DOHH2 (cell line): ENCODE measurements around the gene BIN1.

Source experiments
- H3F3A ChIP-seq: fragments of 200-600 bp; sonication (generic), shearing (Covaris generic); 2 replicates; pipeline ENCODE4 v1.6.0; 2016; ENCODE audit warnings: antibody characterized with exemption, mild to moderate bottlenecking; ENCODE audit not compliant: control insufficient read depth, insufficient read depth
- H3K27ac ChIP-seq: fragments of 200-600 bp; sonication (generic); 2 replicates; pipeline ENCODE4 v1.5.1; 2014; ENCODE audit warnings: low read depth, mild to moderate bottlenecking, low read length, moderate library complexity
- H3K27me3 ChIP-seq: fragments of 200-600 bp; sonication (generic); 2 replicates; pipeline ENCODE4 v1.6.1; 2014; ENCODE audit warnings: mild to moderate bottlenecking, low read length, mixed read lengths; ENCODE audit not compliant: control insufficient read depth
- H3K36me3 ChIP-seq: fragments of 200-600 bp; sonication (generic); 2 replicates; pipeline ENCODE4 v1.6.1; 2014; ENCODE audit warnings: mild to moderate bottlenecking, low read length, moderate library complexity, mixed read lengths; ENCODE audit not compliant: control insufficient read depth
- H3K4me1 ChIP-seq: fragments of 200-600 bp; sonication (generic); 2 replicates; pipeline ENCODE4 v1.6.1; 2014; ENCODE audit warnings: mild to moderate bottlenecking, low read length, mixed read lengths; ENCODE audit not compliant: control insufficient read depth
- H3K4me2 ChIP-seq: fragments of 200-600 bp; sonication (generic); 2 replicates; pipeline ENCODE4 v1.6.0; 2014; ENCODE audit warnings: mild to moderate bottlenecking, low read length, moderate library complexity
- H3K4me3 ChIP-seq: fragments of 200-600 bp; sonication (generic); 2 replicates; pipeline ENCODE4 v1.5.1; 2014; ENCODE audit warnings: mild to moderate bottlenecking, low read length, mixed read lengths
- H3K79me2 ChIP-seq: fragments of 200-600 bp; sonication (generic); 2 replicates; pipeline ENCODE4 v1.6.1; 2014; ENCODE audit warnings: mild to moderate bottlenecking, low read length, mixed read lengths; ENCODE audit not compliant: control insufficient read depth
- H3K9me2 ChIP-seq: fragments of 200-600 bp; sonication (generic); replicated peaks from 2 replicates; pipeline ENCODE4 v1.6.1; 2014; ENCODE audit warnings: mild to moderate bottlenecking, low read length, mixed read lengths; ENCODE audit not compliant: control insufficient read depth
- H3K9me3 ChIP-seq: fragments of 200-600 bp; sonication (generic); 2 replicates; pipeline ENCODE4 v1.6.1; 2014; ENCODE audit warnings: antibody characterized with exemption, low read length, mixed read lengths; ENCODE audit not compliant: control insufficient read depth, insufficient read depth
- H4K20me1 ChIP-seq: fragments of 200-600 bp; sonication (generic); 2 replicates; pipeline ENCODE4 v1.6.0; 2014; ENCODE audit warnings: low read depth, mild to moderate bottlenecking, antibody characterized with exemption, low read length, moderate library complexity; ENCODE audit not compliant: control insufficient read depth, insufficient read depth
- CTCF ChIP-seq: fragments of 200-600 bp; sonication (generic); IDR thresholded peaks from one replicate; pipeline ENCODE4 v1.5.1; 2014; ENCODE audit warnings: antibody characterized with exemption, mild to moderate bottlenecking, low read depth, low read length; ENCODE audit not compliant: poor library complexity, severe bottlenecking
- EZH2phosphoT487 ChIP-seq: fragments of 200-600 bp; sonication (generic); IDR thresholded peaks from 2 replicates; pipeline ENCODE4 v1.6.1; 2017; ENCODE audit warnings: borderline replicate concordance, mild to moderate bottlenecking, antibody characterized with exemption, low read length, moderate library complexity, mixed read lengths

The BIN1 gene

GRCh38 chr2:127065299-127065939 is 41.5 kb downstream of the BIN1 start:
- Histone ChIP-seq H3K9me2 (no peaks in the 10 kb centered on the region), H3F3A (no peaks in the 10 kb centered on the region), H3K36me3 (no peaks in the 10 kb centered on the region), H3K4me2 (no peak overlapping the region), H3K4me1 (no peaks in the 10 kb centered on the region), H3K79me2 (no peaks in the 10 kb centered on the region), H3K4me3 (no peak overlapping the region), H4K20me1 (no peaks in the 10 kb centered on the region), H3K27ac (no peak overlapping the region), H3K9me3 (no peaks in the 10 kb centered on the region), H3K27me3 (no peaks in the 10 kb centered on the region)
- TF ChIP-seq CTCF (no peak), EZH2phosphoT487 (no peak)

GRCh38 chr2:127064642-127065250 is 42.2 kb downstream of the BIN1 start:
- Histone ChIP-seq H3F3A (no peaks in the 10 kb centered on the region), H3K4me2 (no peak overlapping the region), H3K9me2 (no peaks in the 10 kb centered on the region), H3K9me3 (no peaks in the 10 kb centered on the region), H3K4me1 (no peaks in the 10 kb centered on the region), H3K27ac (no peak overlapping the region), H4K20me1 (no peaks in the 10 kb centered on the region), H3K36me3 (no peaks in the 10 kb centered on the region), H3K4me3 (no peak overlapping the region), H3K27me3 (no peaks in the 10 kb centered on the region), H3K79me2 (no peaks in the 10 kb centered on the region)
- TF ChIP-seq EZH2phosphoT487 (no peak), CTCF (no peak)

- H3K79me2 ChIP-seq: no peaks in the 10 kb centered on the region
- H3K4me1 ChIP-seq: no peaks in the 10 kb centered on the region
- H3K4me3 ChIP-seq: no peak overlapping the region
- no peaks in the 10 kb centered on the region for H3K9me2 ChIP-seq
- no peaks in the 10 kb centered on the region for H3F3A ChIP-seq
- TF ChIP-seq EZH2phosphoT487: no peak
- no peak for TF ChIP-seq CTCF
- H3K36me3 ChIP-seq: no peaks in the 10 kb centered on the region
- H3K9me3 ChIP-seq: no peaks in the 10 kb centered on the region
- H3K4me2 ChIP-seq: no peak overlapping the region
- no peak overlapping the region for H3K27ac ChIP-seq
- H3K27me3 ChIP-seq: no peaks in the 10 kb centered on the region
- no peaks in the 10 kb centered on the region for H4K20me1 ChIP-seq
These were observed 43.0 kb downstream of the BIN1 start for GRCh38 chr2:127063701-127064590.
